ENCODE data around the gene OR52W1. TPM values are rescaled to one million over a fixed set of nuclear protein-coding genes. Genes with fewer than 3 reads are reported as not detected.

Gene OR52W1
- total RNA-seq, 1 donor from 2014 or later = not detected

GRCh38 chr11:6205366-6205765, 6.3 kb downstream of the OR52W1 start, which contains the start of gene C11orf42:
TSS of gene C11orf42 (plus strand) at chr11:6205557. CDS start at chr11:6205616, 59 bp downstream.
- Histone ChIP-seq H3K4me3 (no peak within 1 kb of the TSS), H3K4me1 (no peaks in the 10 kb centered on the region), H3K9me3 (no peaks in the 10 kb centered on the region), H3K27me3 (no peaks in the 10 kb centered on the region), H3K36me3 (peaks cover 55% of the 10 kb centered on the region), H3K27ac (no peak within 1 kb of the TSS)
- DNase-seq (no peak), ATAC-seq (no peak)
- intact Hi-C loops (cut with DNase I) = no loop called here
- TF ChIP-seq CTCF (IDR thresholded peaks at IDR 0.05) = no peak

- no peak overlapping the region for H3K27ac ChIP-seq
- DNase-seq (no peak), ATAC-seq (no peak)
- H3K4me1 ChIP-seq = no peaks in the 10 kb centered on the region
- intact Hi-C loops (cut with DNase I) = no loop called here
- no peaks in the 10 kb centered on the region for H3K9me3 ChIP-seq
- no peaks in the 10 kb centered on the region for H3K27me3 ChIP-seq
- TF ChIP-seq CTCF (IDR thresholded peaks at IDR 0.05) = no peak
- H3K36me3 ChIP-seq = peaks cover 68% of the 10 kb centered on the region
- no peak overlapping the region for H3K4me3 ChIP-seq
Measured at GRCh38 chr11:6206456-6207180, 7.6 kb downstream of the OR52W1 start.

GRCh38 chr11:6209801-6210200, 10.8 kb downstream of the OR52W1 start:
- no peak for TF ChIP-seq CTCF (IDR thresholded peaks at IDR 0.05)
- Histone ChIP-seq H3K27me3 (no peaks in the 10 kb centered on the region), H3K9me3 (no peaks in the 10 kb centered on the region), H3K4me3 (no peak overlapping the region), H3K36me3 (peaks cover 90% of the 10 kb centered on the region), H3K4me1 (no peaks in the 10 kb centered on the region), H3K27ac (no peak overlapping the region)
- intact Hi-C loops (cut with DNase I) = no loop called here
- no peak for ATAC-seq
- no peak for DNase-seq

- no peak for ATAC-seq
- no peak overlapping the region for H3K4me3 ChIP-seq
- H3K27ac ChIP-seq = no peak overlapping the region
- H3K9me3 ChIP-seq = no peaks in the 10 kb centered on the region
- peaks cover 91% of the 10 kb centered on the region for H3K36me3 ChIP-seq
- intact Hi-C loops (cut with DNase I) = no loop called here
- H3K27me3 ChIP-seq = no peaks in the 10 kb centered on the region
- no peak for TF ChIP-seq CTCF (IDR thresholded peaks at IDR 0.05)
- no peaks in the 10 kb centered on the region for H3K4me1 ChIP-seq
- no peak for DNase-seq
Measured at GRCh38 chr11:6210274-6210955, 11.4 kb downstream of the OR52W1 start.

- Histone ChIP-seq H3K4me1 (no peaks in the 10 kb centered on the region), H3K27me3 (no peaks in the 10 kb centered on the region), H3K27ac (no peak overlapping the region), H3K9me3 (no peaks in the 10 kb centered on the region), H3K4me3 (no peak overlapping the region), H3K36me3 (peaks cover 97% of the 10 kb centered on the region)
- DNase-seq (no peak), ATAC-seq (no peak)
- intact Hi-C loops (cut with DNase I) = no loop called here
- no peak for TF ChIP-seq CTCF (IDR thresholded peaks at IDR 0.05)
Measured at GRCh38 chr11:6214530-6214929, 15.5 kb downstream of the OR52W1 start.
